Activated CD8-positive, alpha-beta memory T cell treated with anti-CD3 and anti-CD28 coated beads for 24 hours (primary cell): ENCODE measurements around the gene C19orf73.
"Not testable (repeated sequence)": the region's sequence is repeated elsewhere in the genome, so short reads cannot be mapped to it uniquely, and the experiment has no call there.

Experiments used
- DNase-seq: peaks from one replicate; pipeline ENCODE4 v3.0.0-alpha.2; 2020

The C19orf73 gene

DNA sequence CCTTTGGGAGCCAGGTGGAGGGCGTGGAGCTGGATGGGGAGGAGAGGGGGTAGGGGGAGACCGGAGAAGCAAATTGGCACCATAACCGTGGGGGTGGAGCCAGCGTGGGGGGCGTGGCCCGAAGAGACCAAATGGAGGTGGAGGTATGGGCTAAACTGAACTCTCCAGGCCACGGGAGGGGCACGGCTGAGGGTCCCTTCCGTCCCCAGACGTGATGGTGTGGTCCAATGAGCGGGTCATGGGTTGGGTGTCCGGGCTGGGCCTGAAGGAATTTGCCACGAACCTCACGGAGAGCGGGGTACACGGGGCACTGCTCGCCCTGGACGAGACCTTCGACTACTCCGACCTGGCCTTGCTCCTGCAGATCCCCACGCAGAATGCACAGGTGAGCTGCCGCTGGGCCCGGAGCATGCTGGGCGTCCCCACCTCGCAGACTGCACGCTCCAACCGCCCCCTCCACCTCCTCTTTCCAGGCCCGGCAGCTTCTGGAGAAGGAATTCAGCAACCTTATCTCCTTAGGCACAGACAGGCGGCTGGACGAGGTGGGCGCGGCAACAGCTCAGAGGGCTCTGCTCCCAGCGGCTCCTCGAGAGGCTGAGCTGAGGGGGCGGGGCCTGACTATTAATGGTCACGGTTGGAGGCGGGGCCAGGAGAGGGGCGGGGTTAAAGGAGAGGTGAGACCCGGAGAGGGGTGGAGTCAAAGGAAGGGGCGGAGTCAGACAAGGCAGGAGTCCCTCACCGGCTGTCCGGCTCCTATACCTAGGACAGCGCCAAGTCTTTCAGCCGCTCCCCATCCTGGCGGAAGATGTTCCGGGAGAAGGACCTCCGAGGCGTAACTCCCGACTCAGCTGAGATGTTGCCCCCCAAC, 30.1 kb upstream of the C19orf73 start:
- DNase-seq, result peak; percentile 91

DNA sequence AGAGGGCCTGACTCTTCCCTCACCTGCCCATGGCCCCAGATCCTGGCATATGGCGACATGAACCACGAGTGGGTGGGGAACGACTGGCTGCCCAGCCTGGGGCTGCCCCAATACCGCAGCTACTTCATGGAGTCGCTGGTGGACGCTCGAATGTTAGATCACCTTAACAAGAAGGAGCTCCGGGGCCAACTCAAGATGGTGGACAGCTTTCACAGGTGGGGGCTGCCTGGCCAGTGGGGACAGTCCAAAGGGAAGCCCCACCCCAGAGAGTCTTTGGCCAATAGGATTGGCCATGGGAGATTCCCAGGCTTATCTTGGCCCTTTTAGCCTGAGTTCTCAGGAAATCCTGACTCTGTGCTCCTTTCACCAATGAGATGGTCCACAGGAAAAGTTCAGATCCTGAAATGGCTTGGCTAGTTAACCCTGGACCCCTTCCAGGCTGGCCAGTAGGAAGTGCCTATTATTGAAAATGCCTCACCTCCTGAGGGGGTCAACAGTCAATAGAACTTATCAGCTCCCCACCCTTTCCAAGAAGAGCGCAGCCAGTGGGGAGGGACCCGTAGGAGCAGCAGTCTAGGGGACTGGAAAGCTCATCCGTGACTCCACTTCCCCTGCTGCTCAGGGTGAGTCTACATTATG, 29.2 kb upstream of the C19orf73 start:
- DNase-seq, result no peak

GRCh38 chr19:49146408-49146770, 27.4 kb upstream of the C19orf73 start:
- not testable (repeated sequence) for DNase-seq

DNA sequence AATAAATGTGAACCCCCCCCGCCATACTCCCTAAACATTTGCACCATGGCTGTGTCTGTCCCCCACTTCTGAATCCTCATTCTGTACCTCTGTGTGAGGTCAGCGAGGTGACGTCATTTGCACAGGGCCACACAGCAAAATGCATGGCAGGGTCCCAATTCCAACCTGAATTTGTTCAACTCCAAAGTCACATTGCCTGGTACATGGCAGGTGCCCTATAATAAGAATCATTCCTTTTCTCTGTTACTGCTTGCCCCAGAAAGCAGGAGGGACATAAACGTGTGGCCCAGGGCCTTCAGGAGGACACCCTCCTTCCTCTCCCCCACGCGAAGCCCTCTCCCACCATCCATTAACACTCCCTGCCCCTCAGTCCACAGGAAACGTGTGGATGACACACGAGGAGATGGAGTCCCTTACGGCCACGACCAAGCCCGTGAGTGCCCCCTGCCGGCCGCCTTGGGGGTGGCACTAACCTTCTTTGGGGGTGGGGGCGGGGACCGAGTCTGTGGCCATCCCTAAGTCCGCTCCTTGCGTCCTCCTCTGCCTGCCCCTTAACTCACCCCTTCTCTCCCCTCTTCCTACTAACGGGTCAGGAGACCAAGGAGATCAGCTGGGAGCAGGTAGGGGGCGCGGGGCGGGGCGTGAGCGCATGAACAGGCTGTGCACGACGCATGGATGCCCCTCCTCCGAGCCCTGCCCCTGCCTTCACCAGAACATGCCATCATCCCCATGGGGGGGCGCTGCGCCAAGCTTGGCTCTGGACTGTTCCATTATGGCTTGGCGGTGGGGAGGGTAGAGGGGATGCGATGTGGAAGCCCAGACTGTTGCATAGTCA, 26.8 kb upstream of the C19orf73 start:
- DNase-seq, result peak; percentile 95

GRCh38 chr19:49142866-49143335, 24.0 kb upstream of the C19orf73 start:
- DNase-seq, result peak; percentile 82

GRCh38 chr19:49141352-49141751, 22.4 kb upstream of the C19orf73 start:
- DNase-seq, result no peak

- DNase-seq, result no peak
Observed at GRCh38 chr19:49140951-49141350, 22.0 kb upstream of the C19orf73 start.

- no peak for DNase-seq
Observed at GRCh38 chr19:49136771-49137171, 17.8 kb upstream of the C19orf73 start.

DNA sequence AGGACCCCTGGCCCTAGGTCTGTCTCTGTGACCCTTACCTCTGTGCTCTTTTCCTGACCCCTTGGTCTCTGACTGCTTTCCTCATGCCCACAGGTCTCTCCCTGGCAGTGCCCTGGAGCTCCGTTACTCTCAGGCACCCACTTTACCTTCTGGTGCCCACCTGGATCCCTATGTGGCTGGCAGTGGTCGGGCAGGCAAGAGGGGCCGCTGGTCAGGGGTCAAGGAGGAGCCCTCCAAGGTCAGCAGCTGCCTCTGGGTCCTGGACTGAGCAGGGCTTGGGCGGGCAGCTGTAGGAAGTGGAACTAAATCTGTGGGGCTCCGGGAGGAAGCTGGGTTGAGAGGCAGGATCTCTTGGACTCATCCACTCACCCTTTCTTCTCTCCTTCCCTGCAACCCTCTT, 16.7 kb upstream of the C19orf73 start:
- no peak for DNase-seq

DNA sequence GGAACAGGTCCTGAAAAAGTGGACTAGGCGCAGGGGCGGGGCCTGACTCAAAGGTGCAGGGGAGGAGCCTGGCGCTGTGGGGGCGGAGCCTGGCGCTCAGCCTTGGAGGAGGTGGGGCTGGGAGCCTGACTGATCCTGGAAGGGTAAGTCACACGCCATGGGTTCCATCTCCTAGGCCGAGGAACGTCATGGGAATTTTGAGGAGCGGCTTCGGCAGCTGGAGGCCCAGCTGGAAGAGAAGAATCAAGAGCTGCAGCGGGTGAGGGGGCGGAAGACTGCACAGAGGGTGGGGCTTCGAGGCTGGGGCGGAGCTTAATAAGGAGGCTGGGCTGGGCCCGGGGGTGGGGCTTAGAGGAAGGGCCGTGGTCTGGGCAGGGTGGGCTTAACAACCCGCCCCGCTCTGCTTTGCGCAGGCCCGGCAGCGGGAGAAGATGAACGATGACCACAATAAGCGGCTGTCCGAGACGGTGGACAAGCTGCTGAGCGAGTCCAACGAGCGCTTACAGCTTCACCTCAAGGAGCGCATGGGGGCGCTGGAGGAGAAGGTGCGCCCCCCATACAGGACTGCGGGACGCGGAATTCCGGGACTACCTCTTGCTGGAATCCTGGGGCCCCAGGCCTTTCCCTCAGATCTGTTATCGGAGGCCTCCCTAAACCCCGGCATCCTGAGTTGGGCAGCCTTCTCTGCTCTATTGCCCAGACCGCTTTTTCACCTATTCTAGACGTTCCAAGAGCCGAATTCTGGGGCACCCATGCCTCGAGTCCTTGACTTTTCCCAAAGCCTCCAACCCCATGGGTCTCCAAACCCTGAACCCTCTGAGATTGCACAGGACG, 14.9 kb upstream of the C19orf73 start:
- peak; percentile 78 for DNase-seq

GRCh38 chr19:49132974-49133609, 14.1 kb upstream of the C19orf73 start:
- no peak for DNase-seq

- no peak for DNase-seq
Observed at GRCh38 chr19:49130325-49130724, 11.4 kb upstream of the C19orf73 start.

DNA sequence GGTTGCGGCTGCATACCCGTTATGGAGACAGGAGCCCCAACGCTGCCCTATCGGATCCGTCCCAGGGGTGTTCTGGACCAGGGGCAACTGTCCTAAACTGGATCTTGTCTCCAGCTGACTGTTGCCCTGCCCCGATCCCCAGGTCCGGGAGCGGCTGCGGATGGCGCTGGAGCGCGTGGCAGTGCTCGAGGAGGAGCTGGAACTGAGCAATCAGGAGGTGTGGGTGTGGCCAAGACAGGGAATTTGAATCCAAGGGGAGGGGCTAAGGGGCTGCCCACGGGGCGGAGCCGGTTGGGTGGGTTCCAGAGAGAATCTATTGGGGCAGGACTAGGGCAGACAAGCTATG, 10.3 kb upstream of the C19orf73 start:
- DNase-seq, result no peak

- DNase-seq, result no peak
Observed at GRCh38 chr19:49128545-49129237, 9.7 kb upstream of the C19orf73 start.

DNA sequence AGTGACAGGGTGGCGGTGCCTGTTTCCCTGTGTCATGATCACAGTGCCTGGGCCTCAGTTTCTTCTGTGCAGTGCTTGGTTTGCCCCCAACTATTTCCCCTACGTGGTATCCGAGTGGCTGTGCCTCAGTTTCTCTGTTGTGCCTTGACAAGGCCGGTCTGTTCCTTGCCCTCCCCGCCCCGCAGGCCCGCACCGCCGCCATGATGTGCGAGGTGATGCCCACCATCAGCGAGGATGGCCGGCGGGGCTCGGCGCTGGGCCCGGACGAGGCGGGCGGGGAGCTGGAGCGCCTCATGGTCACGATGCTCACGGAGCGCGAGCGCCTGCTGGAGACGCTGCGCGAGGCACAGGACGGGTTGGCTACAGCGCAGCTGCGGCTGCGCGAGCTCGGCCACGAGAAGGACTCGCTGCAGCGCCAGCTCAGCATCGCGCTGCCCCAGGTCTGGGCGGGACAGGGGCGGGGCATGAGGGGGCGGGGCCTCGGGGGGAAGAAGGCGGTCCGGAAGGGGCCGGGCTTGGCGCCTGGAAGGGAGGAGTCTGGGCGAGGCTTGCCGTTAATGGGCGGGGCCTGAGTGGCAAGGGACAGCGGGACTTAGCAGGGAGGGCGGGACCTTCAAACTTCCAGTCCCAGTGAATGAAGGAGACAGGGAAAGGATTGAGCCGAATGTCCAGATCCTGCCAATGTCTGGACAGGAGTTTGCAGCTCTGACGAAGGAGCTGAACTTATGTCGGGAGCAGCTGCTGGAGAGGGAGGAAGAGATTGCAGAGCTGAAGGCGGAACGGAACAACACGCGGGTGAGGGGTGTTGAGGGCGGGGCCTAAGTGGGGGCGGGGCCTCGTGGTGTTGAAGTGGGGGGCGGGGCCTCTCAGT, 9.0 kb upstream of the C19orf73 start:
- DNase-seq, result peak; percentile 99

- not testable (repeated sequence) for DNase-seq
Observed at GRCh38 chr19:49127225-49127624, 8.3 kb upstream of the C19orf73 start.

- no peak for DNase-seq
Observed at GRCh38 chr19:49126575-49126974, 7.6 kb upstream of the C19orf73 start.

DNA sequence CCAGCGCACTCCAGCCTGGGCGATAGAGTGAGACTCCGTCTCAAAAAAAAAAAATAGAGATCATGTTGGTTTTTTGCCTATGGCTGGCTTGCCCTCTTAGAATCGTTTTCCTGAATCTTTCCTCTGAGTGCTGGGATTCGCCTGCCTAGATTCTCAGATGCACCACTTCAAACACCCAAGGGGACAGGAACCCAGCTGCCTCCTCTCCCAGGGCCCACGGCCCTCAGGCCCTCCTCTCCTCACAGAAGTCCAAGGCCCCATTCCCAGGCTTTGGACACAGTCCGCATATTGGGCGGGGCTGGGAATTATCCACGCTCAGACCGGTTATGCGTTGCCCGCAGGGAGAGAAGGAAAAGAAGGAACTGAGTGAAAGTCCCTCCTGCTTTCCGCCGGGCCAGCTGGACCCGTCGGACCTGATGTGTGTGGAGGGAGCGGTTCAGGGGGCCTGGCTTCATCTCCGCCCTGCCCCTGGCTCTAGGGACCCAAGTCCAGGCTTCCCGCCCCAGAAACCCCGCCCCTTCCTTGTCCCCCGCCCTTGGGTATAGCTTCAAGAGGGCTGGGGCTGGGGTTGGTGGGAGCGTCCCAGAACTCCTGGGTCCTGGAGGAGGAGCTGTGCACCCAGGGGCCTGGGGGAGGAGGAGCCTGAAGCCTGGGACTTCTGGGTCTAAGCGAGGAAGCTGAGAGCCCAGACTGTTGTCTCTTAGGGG, 6.2 kb upstream of the C19orf73 start:
- DNase-seq, result no peak

GRCh38 chr19:49123285-49123684, 4.3 kb upstream of the C19orf73 start:
- not testable (repeated sequence) for DNase-seq

DNA sequence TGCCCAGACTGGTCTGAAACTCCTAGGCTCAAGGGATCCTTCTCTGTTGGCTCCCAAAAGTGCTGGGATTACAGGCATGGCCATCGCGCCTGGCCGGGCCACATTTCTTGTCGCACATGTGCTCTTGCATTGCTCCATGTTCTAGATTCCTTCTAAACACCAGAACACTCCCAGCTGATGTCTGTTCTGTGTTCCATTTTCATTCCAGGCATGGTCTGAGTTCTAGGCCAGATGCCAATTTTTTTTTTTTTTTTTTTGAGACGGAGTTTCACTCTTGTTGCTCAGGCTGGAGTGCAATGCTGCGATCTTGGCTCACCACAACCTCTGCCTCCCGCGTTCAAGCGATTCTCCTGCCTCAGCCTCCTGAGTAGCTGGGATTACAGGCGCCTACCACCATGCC, 2.9 kb upstream of the C19orf73 start:
- not testable (repeated sequence) for DNase-seq
